ENCODE results near the gene IL22. TPM values are rescaled to one million over a fixed set of nuclear protein-coding genes. Genes with fewer than 3 reads are reported as not detected.

The IL22 gene
- total and polyA plus RNA-seq, 2 of the 8 experiments (the other 6 are each of a cell fraction or from before 2014, with no cell fraction given), result not detected

DNA sequence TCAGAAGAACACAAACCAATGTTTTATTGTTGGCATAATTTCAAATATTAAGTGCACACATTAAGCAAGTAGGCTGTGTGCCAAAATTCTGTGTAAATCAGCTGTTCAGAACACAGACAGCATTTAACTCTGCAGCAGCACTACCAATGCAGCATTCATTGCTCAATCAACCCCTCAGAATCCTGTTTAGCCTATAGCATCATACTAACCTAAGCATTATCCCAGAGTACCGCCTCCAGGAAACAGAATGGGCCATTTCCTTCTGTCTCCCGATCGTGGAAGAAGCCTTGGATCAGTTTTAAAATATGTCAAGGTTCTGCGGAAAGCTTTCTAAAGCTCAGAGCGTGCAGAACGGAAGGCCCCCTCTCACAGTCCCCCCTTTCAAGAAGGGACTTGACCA lies 31.1 kb downstream of the IL22 start:
- no peak for FAIRE-seq
- Histone ChIP-seq H3K23ac (ENCODE audit: insufficient read length) (no peak overlapping the region), H2BK120ac (replicated peaks; ENCODE audit: low read depth, low read length) (no peak overlapping the region), H2BK20ac (ENCODE audit: low read length) (no peak overlapping the region), H2BK12ac (ENCODE audit: low read depth, low read length) (no peak overlapping the region), H2BK5ac (ENCODE audit: low read depth, low read length) (no peak overlapping the region), H2AFZ (ENCODE audit: low read length) (no peak overlapping the region), H3K9ac (replicated peaks in 1 of 4; ENCODE audit: extremely low read depth in 1 of 4, low read depth in 3 of 4, low read length in 3 of 4) (no peak overlapping the region), H4K5ac (ENCODE audit: insufficient read length, low read depth, low read length) (no peak overlapping the region), H3K27ac (ENCODE audit: low read depth, low read length) (no peak overlapping the region), H3K4me3 (ENCODE audit: extremely low read depth in 1 of 4, insufficient read depth in 2 of 4, low read depth in 3 of 4, low read length in 4 of 4) (no peak overlapping the region), H3K79me2 (ENCODE audit: control insufficient read depth in 1 of 2, insufficient read depth in 2 of 2, low read length in 2 of 2) (no peaks in the 10 kb centered on the region), H4K20me1 (replicated peaks in 1 of 2; ENCODE audit: control insufficient read depth in 1 of 2, insufficient read depth in 2 of 2, low read length in 2 of 2) (no peaks in the 10 kb centered on the region), H3K27me3 (replicated peaks in 1 of 4; ENCODE audit: control insufficient read depth in 3 of 4, extremely low read depth in 1 of 4, insufficient read depth in 3 of 4, low read length in 3 of 4) (no peaks in the 10 kb centered on the region), H3K79me1 (ENCODE audit: low read depth, low read length) (no peaks in the 10 kb centered on the region), H4K91ac (replicated peaks; ENCODE audit: insufficient read length, low read length) (no peak overlapping the region), H3K14ac (ENCODE audit: insufficient read length) (no peak overlapping the region), H3K4me2 (ENCODE audit: insufficient read depth in 1 of 2, low read depth in 2 of 2, low read length in 2 of 2) (no peak overlapping the region), H3K9me3 (ENCODE audit: insufficient read depth in 2 of 2, low read depth in 1 of 2, low read length in 1 of 2) (no peaks in the 10 kb centered on the region), H2BK15ac (ENCODE audit: low read length) (no peak overlapping the region), H3K4me1 (replicated peaks in 1 of 4; ENCODE audit: control insufficient read depth in 3 of 4, insufficient read depth in 4 of 4, low read length in 3 of 4) (no peaks in the 10 kb centered on the region), H3K23me2 (ENCODE audit: low read depth, low read length) (no peaks in the 10 kb centered on the region; the same call in 1 of the 2 replicates), H3K36me3 (ENCODE audit: control insufficient read depth in 2 of 4, insufficient read depth in 4 of 4, low read length in 3 of 4) (no peaks in the 10 kb centered on the region), H3K56ac (replicated peaks; ENCODE audit: insufficient read length, low read depth, low read length) (no peak overlapping the region), H3K4ac (replicated peaks; ENCODE audit: insufficient read length, low read depth, low read length) (no peak overlapping the region), H3K18ac (ENCODE audit: extremely low read depth, low read length) (no peak overlapping the region), H4K8ac (ENCODE audit: extremely low read depth, insufficient read depth, low read length) (no peak overlapping the region), H2AK5ac (ENCODE audit: low read depth, low read length) (no peak overlapping the region)
- WGBS, 2 experiments (ENCODE audit: extremely low coverage in 1 of 2, insufficient coverage in 1 of 2, insufficient read length in 1 of 2, insufficient replicate concordance in 2 of 2, low coverage in 1 of 2, low lambda C conversion rate in 2 of 2, missing lambda C conversion rate in 1 of 2), result 93% methylated on average over 6 of the region's 6 CpGs; no CpG with 5 or more reads in 1 of the 2 experiments
- CTCF ChIA-PET (ENCODE audit: partially characterized antibody), result interaction anchor here (0.6 to 5.1 kb wide), 39 partner anchors 10 to 1534 kb away, joined by 3 to 47 read pairs (median 4); no protein-coding TSS in a partner anchor
- no peak for DNase-seq (ENCODE audit: low read depth in 1 of 2, low spot score in 2 of 2)
- TF ChIP-seq SIRT6 (IDR thresholded peaks at IDR 0.05; ENCODE audit: low read length) (no peak), CEBPB (IDR thresholded peaks at IDR 0.05; ENCODE audit: low read depth, low read length) (0 out of 2 replicates have a peak, but pooled peaks have one; percentile 36)
- POLR2A ChIA-PET (ENCODE audit: partially characterized antibody), result interaction anchor here (0.7 to 1.3 kb wide), 2 partner anchors 29 to 110 kb away, joined by 3 read pairs; partner anchors contain the start of gene MDM1
